Esophagus squamous epithelium (tissue), 4 donors: ENCODE results near the gene CSTPP1.

Source experiments
- CTCF ChIP-seq, 6 experiments: fragments of 450-650 bp in 4 of 6; fragments of 200-600 bp in 2 of 6; sonication (generic) in 2 of 6; IDR thresholded peaks; one replicate each; pipeline ENCODE4 v1.5.1; 2016 to 2019; ENCODE audit warnings: antibody characterized with exemption in 6 of 6, mild to moderate bottlenecking in 4 of 6, moderate library complexity in 4 of 6
- POLR2A ChIP-seq, 4 donors: fragments of 450-650 bp; IDR thresholded peaks; one replicate each; pipeline ENCODE4 v1.6.1; 2017; ENCODE audit warnings: antibody characterized with exemption in 4 of 4, mild to moderate bottlenecking in 4 of 4, moderate library complexity in 3 of 4

GRCh38 chr11:46930089-46930488 lies 6.5 kb upstream of the CSTPP1 start:
- TF ChIP-seq CTCF (IDR thresholded peaks at IDR 0.05) (no peak), POLR2A (IDR thresholded peaks at IDR 0.05) (no peak)
